Activated CD4-positive, alpha-beta memory T cell treated with anti-CD3 and anti-CD28 coated beads for 36 hours (primary cell): ENCODE data around the gene NT5M. TPM values are rescaled to one million over a fixed set of nuclear protein-coding genes. Genes with fewer than 3 reads are reported as not detected.

Source experiments
- CTCF ChIA-PET: fragments of 350-600 bp; sonication (Branson Sonifier 250); formaldehyde crosslinking; loops from one replicate; lab custom pipeline; 2021; ENCODE audit warnings: antibody characterized with exemption, inconsistent platforms; lab: Charles Lee
- POLR2A ChIA-PET: fragments of 350-600 bp; sonication (Branson Sonifier 250); formaldehyde crosslinking; loops from one replicate; lab custom pipeline; 2021; ENCODE audit warnings: antibody characterized with exemption; lab: Charles Lee
- DNase-seq: peaks from one replicate; pipeline ENCODE4 v3.0.0-alpha.2; 2020
- H3K27ac Mint-ChIP-seq: one replicate; pipeline ENCODE4 v1.8.0; 2021; ENCODE audit warnings: mixed read lengths
- H3K27me3 Mint-ChIP-seq: one replicate; pipeline ENCODE4 v1.8.0; 2021; ENCODE audit warnings: mixed read lengths
- H3K36me3 Mint-ChIP-seq: one replicate; pipeline ENCODE4 v1.8.0; 2021; ENCODE audit warnings: mixed read lengths
- H3K4me1 Mint-ChIP-seq: one replicate; pipeline ENCODE4 v1.8.0; 2021; ENCODE audit warnings: low read depth, mixed read lengths
- H3K4me3 Mint-ChIP-seq: one replicate; pipeline ENCODE4 v1.8.0; 2021; ENCODE audit warnings: mild to moderate bottlenecking, mixed read lengths
- H3K9me3 Mint-ChIP-seq: one replicate; pipeline ENCODE4 v1.8.0; 2021; ENCODE audit warnings: mixed read lengths
- intact Hi-C: fragments of 100-400 bp; cut with micrococcal nuclease; formaldehyde crosslinking; loops from one replicate; pipeline ENCODE4 v1.15.1; 2023
- total RNA-seq, 2 experiments: library from RNA; stranded (reverse); gene quantifications; one replicate each; pipeline ENCODE4 v1.2.3, GENCODE V29; 2021

NT5M gene
- total RNA-seq, 2 experiments from 2014 or later = 8.5 to 9.3 TPM

GRCh38 chr17:17324616-17325015 lies 21.4 kb downstream of the NT5M start:
- no peaks in the 10 kb centered on the region for H3K27me3 Mint-ChIP-seq

GRCh38 chr17:17325228-17325627 lies 22.1 kb downstream of the NT5M start:
- Mint-ChIP-seq H3K27ac (no peak overlapping the region), H3K4me1 (no peaks in the 10 kb centered on the region)

More at GRCh38 chr17:17324616-17325015, 21.4 kb downstream of the NT5M start:
- H3K4me3 Mint-ChIP-seq = no peak overlapping the region
- DNase-seq = no peak
- H3K9me3 Mint-ChIP-seq = no peaks in the 10 kb centered on the region
- intact Hi-C loops = no loop called here
- CTCF ChIA-PET = no interaction called here
- H3K4me1 Mint-ChIP-seq = no peaks in the 10 kb centered on the region
- H3K36me3 Mint-ChIP-seq = no peaks in the 10 kb centered on the region
- no peak overlapping the region for H3K27ac Mint-ChIP-seq
- POLR2A ChIA-PET = no interaction called here

GRCh38 chr17:17325816-17326215 lies 22.6 kb downstream of the NT5M start:
- H3K27me3 Mint-ChIP-seq = no peaks in the 10 kb centered on the region
- H3K9me3 Mint-ChIP-seq = no peaks in the 10 kb centered on the region
- intact Hi-C loops = no loop called here
- H3K36me3 Mint-ChIP-seq = no peaks in the 10 kb centered on the region
- CTCF ChIA-PET = no interaction called here
- H3K27ac Mint-ChIP-seq = no peak overlapping the region
- no peak overlapping the region for H3K4me3 Mint-ChIP-seq
- no peak for DNase-seq
- POLR2A ChIA-PET = no interaction called here
- H3K4me1 Mint-ChIP-seq = no peaks in the 10 kb centered on the region

More at GRCh38 chr17:17325228-17325627, 22.1 kb downstream of the NT5M start:
- Mint-ChIP-seq H3K9me3 (no peaks in the 10 kb centered on the region), H3K27me3 (no peaks in the 10 kb centered on the region), H3K36me3 (no peaks in the 10 kb centered on the region), H3K4me3 (no peak overlapping the region)
- DNase-seq = no peak
- ChIA-PET CTCF (no interaction called here), POLR2A (no interaction called here)
- intact Hi-C loops = no loop called here

GRCh38 chr17:17326275-17326875 lies 23.2 kb downstream of the NT5M start:
- Mint-ChIP-seq H3K27ac (no peak overlapping the region), H3K27me3 (no peaks in the 10 kb centered on the region), H3K4me1 (no peaks in the 10 kb centered on the region), H3K36me3 (no peaks in the 10 kb centered on the region), H3K4me3 (no peak overlapping the region), H3K9me3 (no peaks in the 10 kb centered on the region)
- no peak for DNase-seq
- ChIA-PET CTCF (no interaction called here), POLR2A (no interaction called here)
- intact Hi-C loops = no loop called here

GRCh38 chr17:17328251-17328650 lies 25.1 kb downstream of the NT5M start:
- H3K27ac Mint-ChIP-seq = no peak overlapping the region
- CTCF ChIA-PET = no interaction called here
- POLR2A ChIA-PET = no interaction called here
- no peaks in the 10 kb centered on the region for H3K27me3 Mint-ChIP-seq
- no peaks in the 10 kb centered on the region for H3K4me1 Mint-ChIP-seq
- H3K36me3 Mint-ChIP-seq = no peaks in the 10 kb centered on the region
- no peak overlapping the region for H3K4me3 Mint-ChIP-seq
- DNase-seq = no peak
- H3K9me3 Mint-ChIP-seq = no peaks in the 10 kb centered on the region
- intact Hi-C loops = no loop called here

DNA sequence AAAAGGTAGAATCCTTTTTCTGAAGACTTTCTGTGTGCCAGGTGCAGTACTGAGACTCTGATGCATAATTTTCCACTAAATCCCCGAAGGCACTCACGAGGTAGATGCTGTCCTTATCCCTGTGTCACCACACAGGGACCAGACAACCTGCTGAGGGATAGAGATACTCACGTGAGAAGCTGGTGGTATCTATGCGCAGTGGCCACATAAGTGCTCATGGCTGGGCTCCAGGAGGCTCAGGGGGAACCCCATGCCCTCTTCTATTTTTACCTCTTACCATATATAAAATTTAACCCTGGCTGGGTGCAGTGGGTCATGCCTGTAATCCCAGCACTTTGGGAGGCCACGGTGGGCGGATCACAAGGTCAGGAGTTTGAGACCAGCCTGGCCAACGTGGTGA lies 38.3 kb downstream of the NT5M start:
- DNase-seq = no peak
- intact Hi-C loops = no loop called here
- ChIA-PET POLR2A (no interaction called here), CTCF (no interaction called here)
- Mint-ChIP-seq H3K4me3 (no peak overlapping the region), H3K9me3 (no peaks in the 10 kb centered on the region), H3K4me1 (no peaks in the 10 kb centered on the region), H3K27me3 (no peaks in the 10 kb centered on the region), H3K27ac (no peak overlapping the region), H3K36me3 (no peaks in the 10 kb centered on the region)

- no peaks in the 10 kb centered on the region for H3K4me1 Mint-ChIP-seq
- intact Hi-C loops = no loop called here
Measured at GRCh38 chr17:17342242-17342945, 39.2 kb downstream of the NT5M start.

DNA sequence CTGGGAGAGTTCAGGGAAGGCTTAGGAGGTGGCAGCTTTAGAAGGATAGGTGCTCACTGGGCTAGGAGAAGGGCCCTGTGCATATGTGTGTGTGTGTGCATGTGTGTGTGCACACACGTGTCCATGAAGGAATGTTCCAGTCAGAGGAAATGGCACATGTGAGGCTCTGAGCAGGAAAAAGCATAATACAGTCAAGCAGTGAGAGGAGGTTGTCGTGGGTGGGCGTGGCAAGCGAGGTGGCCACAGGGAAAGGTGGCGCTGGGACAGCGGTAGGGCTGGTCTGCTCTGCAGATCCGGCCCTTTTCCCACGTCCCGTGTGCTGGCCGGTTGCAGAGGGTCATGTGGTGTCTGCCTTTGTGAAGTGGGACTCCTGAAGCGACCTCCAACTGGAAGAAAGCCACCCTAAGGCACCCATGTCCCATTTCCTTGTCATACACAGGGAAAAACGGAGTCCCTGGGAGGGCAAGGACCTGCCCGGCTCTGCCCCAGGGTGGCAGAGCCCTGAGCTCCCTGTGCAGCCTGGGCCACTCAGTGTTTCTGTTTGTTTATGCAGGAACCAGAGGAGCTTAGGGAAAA lies 40.1 kb downstream of the NT5M start:
- H3K27me3 Mint-ChIP-seq = no peaks in the 10 kb centered on the region
- H3K4me1 Mint-ChIP-seq = no peaks in the 10 kb centered on the region
- no peaks in the 10 kb centered on the region for H3K9me3 Mint-ChIP-seq
- H3K27ac Mint-ChIP-seq = no peak overlapping the region
- DNase-seq = no peak
- H3K36me3 Mint-ChIP-seq = no peaks in the 10 kb centered on the region
- intact Hi-C loops = no loop called here
- ChIA-PET CTCF (interaction anchor here (0.6 kb wide), 1 partner anchor 9 kb away, joined by 3 read pairs; no protein-coding TSS in a partner anchor), POLR2A (no interaction called here)
- H3K4me3 Mint-ChIP-seq = no peak overlapping the region

More at GRCh38 chr17:17342242-17342945, 39.2 kb downstream of the NT5M start:
- Mint-ChIP-seq H3K9me3 (no peaks in the 10 kb centered on the region), H3K4me3 (no peak overlapping the region), H3K27ac (no peak overlapping the region), H3K36me3 (no peaks in the 10 kb centered on the region), H3K27me3 (no peaks in the 10 kb centered on the region)
- no peak for DNase-seq
- ChIA-PET POLR2A (no interaction called here), CTCF (interaction anchor here (0.6 kb wide), 1 partner anchor 317 kb away, joined by 3 read pairs; no protein-coding TSS in a partner anchor)

DNA sequence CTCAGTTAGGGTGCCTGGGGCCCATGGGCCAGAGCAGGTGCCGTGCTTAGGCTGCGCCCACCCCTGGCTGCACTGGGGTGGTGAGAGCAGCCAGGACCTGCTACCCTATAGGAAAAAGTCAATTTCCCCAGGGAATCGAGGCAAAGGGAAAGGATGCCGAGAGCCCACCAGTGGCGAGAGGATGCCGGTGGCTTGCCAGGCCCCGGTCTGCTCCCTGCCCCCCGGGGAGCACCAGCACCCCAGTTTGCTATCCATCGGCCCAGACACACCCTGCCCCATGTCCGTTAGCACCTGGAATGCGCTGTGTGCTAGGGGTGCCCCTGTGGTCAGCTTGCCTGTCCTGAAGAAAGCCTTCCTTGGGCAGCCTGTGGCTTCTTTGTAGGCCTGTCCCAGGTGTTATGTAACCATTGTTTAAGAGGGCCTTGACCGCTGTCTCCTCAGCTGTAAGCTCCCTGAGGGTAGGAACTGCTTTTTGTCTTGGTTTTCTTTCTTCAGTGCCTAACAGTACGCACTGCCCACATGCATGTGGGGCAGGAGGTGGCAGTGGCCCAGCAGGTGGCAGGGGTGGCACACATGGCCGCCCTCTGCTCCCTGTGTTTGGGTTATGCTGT lies 40.8 kb downstream of the NT5M start:
- Mint-ChIP-seq H3K27me3 (no peaks in the 10 kb centered on the region), H3K4me3 (no peak overlapping the region), H3K9me3 (no peaks in the 10 kb centered on the region), H3K36me3 (no peaks in the 10 kb centered on the region), H3K27ac (no peak overlapping the region), H3K4me1 (no peaks in the 10 kb centered on the region)
- ChIA-PET POLR2A (no interaction called here), CTCF (interaction anchor here (0.6 kb wide), 1 partner anchor 9 kb away, joined by 3 read pairs; no protein-coding TSS in a partner anchor)
- no peak for DNase-seq
- intact Hi-C loops = no loop called here

DNA sequence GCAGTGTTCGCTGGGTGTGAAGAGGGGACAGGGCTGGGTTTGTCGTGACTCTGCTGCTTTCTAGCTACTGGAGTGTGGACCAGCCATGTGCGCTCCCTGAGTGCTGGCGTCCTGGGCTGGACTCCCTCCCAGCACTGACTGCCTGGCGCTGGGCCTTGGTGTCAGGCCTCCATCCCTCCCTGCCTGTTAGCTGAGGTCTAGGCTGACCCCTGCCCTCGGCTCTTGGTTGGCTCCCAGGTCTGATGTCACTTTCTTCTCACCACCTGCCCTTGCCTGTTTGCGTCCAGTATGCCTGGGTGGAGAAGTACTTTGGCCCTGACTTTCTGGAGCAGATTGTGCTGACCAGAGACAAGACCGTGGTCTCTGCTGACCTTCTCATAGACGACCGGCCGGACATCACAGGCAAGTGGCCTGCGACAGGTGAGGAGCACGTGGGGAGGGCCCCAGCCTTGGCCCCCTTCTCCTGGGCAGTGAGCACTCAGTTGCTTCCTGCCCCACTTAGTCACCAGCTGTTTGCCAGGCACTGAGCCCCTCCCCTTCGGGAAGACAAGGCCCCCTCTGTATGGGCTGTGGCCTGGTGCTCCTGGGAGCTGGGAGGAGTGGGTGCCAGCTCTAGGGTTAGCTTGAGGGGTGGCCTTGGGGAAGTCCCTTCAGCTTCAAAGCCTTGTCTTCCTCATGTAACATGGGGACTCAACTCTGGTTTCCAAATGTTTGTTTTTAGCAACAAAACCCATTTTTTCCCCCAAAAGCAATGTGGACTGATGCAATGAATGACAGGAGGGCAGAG lies 41.5 kb downstream of the NT5M start:
- no peaks in the 10 kb centered on the region for H3K9me3 Mint-ChIP-seq
- H3K27ac Mint-ChIP-seq = no peak overlapping the region
- intact Hi-C loops = no loop called here
- H3K27me3 Mint-ChIP-seq = no peaks in the 10 kb centered on the region
- POLR2A ChIA-PET = no interaction called here
- H3K36me3 Mint-ChIP-seq = no peaks in the 10 kb centered on the region
- no peaks in the 10 kb centered on the region for H3K4me1 Mint-ChIP-seq
- no peak for DNase-seq
- CTCF ChIA-PET = interaction anchor here (1.3 kb wide), 1 partner anchor 297 kb away, joined by 3 read pairs; no protein-coding TSS in a partner anchor
- no peak overlapping the region for H3K4me3 Mint-ChIP-seq

DNA sequence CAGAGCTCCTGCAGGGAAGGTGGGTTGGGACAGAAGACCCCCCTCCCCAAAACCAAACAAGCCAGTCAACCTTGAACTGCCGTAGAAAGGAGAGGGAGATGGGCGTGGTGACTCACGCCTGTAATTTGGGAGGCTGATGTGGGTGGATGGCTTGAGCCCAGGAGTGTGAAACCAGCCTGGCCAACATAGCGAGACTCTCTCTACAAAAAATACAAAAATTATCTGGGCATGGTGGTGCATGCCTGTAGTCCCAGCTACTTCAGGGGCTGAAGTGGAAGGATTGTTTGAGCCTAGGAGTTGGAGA lies 42.1 kb downstream of the NT5M start:
- ChIA-PET POLR2A (no interaction called here), CTCF (interaction anchor here (1.3 kb wide), 1 partner anchor 297 kb away, joined by 3 read pairs; no protein-coding TSS in a partner anchor)
- Mint-ChIP-seq H3K4me3 (no peak overlapping the region), H3K4me1 (no peaks in the 10 kb centered on the region), H3K9me3 (no peaks in the 10 kb centered on the region), H3K27ac (no peak overlapping the region), H3K36me3 (no peaks in the 10 kb centered on the region), H3K27me3 (no peaks in the 10 kb centered on the region)
- no peak for DNase-seq
- intact Hi-C loops = no loop called here
